HCT116 (cell line): Measurements from ENCODE around the gene NDUFS6.

Source experiments
- CEBPB ChIP-seq: IDR thresholded peaks from 2 replicates; pipeline ENCODE4 v1.6.1; 2012; ENCODE audit warnings: low read depth
- ELF1 ChIP-seq: IDR thresholded peaks from 2 replicates; pipeline ENCODE4 v1.6.1; 2012; ENCODE audit warnings: low read depth, borderline replicate concordance
- EZH2 ChIP-seq: fragments of 200-600 bp; sonication (generic); IDR thresholded peaks from 2 replicates; pipeline ENCODE4 v1.6.1; 2017; ENCODE audit warnings: antibody characterized with exemption, mixed run types
- EZH2phosphoT487 ChIP-seq: fragments of 200-600 bp; IDR thresholded peaks from 2 replicates; pipeline ENCODE4 v1.6.1; 2018; ENCODE audit warnings: antibody characterized with exemption, borderline replicate concordance
- POLR2A ChIP-seq: IDR thresholded peaks from 2 replicates; pipeline ENCODE4 v1.7.0; 2011; ENCODE audit warnings: borderline replicate concordance; ENCODE audit not compliant: insufficient read depth, insufficient read length; ENCODE audit errors: extremely low read depth
- POLR2AphosphoS5 ChIP-seq: IDR thresholded peaks from 2 replicates; pipeline ENCODE4 v1.6.1; 2011; ENCODE audit warnings: mild to moderate bottlenecking, low read depth, low read length, moderate library complexity
- SP1 ChIP-seq: IDR thresholded peaks from 2 replicates; pipeline ENCODE4 v1.6.1; 2012; ENCODE audit warnings: low read depth
- TCF7L2 ChIP-seq: IDR thresholded peaks from 2 replicates; pipeline ENCODE4 v1.7.0; 2011; ENCODE audit warnings: borderline replicate concordance, inconsistent platforms; ENCODE audit not compliant: insufficient read depth, insufficient read length; ENCODE audit errors: extremely low read depth
- YY1 ChIP-seq: IDR thresholded peaks from 2 replicates; pipeline ENCODE4 v1.6.1; 2011; ENCODE audit warnings: low read length, low read depth, moderate library complexity, mild to moderate bottlenecking; ENCODE audit not compliant: insufficient replicate concordance; ENCODE audit errors: extremely low read depth
- TF ChIP-seq, protein P1 (sequence below), 3 experiments: fragments of 200-600 bp in 1 of 3; sonication (generic) in 1 of 3; IDR thresholded peaks in 2 of 3; conservative IDR thresholded peaks in 1 of 3; 2 replicates each; pipeline ENCODE4 v1.5.1; 2012 to 2017; ENCODE audit warnings: low read depth in 2 of 3, low read length in 2 of 3, antibody characterized with exemption in 1 of 3, borderline replicate concordance in 1 of 3, control low read depth in 1 of 3, mild to moderate bottlenecking in 1 of 3, mixed read lengths in 1 of 3, mixed run types in 1 of 3, moderate library complexity in 1 of 3; ENCODE audit not compliant: insufficient read depth in 1 of 3
- TF ChIP-seq, protein P2 (sequence below): IDR thresholded peaks from 2 replicates; pipeline ENCODE4 v1.6.1; 2011; ENCODE audit warnings: mild to moderate bottlenecking, low read length, moderate library complexity; ENCODE audit not compliant: insufficient replicate concordance; ENCODE audit errors: extremely low read depth
- TF ChIP-seq, protein P3 (sequence below): IDR thresholded peaks from 2 replicates; pipeline ENCODE4 v1.6.1; 2012; ENCODE audit warnings: low read depth
- TF ChIP-seq, protein P4 (sequence below): IDR thresholded peaks from 2 replicates; pipeline ENCODE4 v1.6.1; 2012
- TF ChIP-seq, protein P5 (sequence below): IDR thresholded peaks from 2 replicates; pipeline ENCODE4 v1.6.1; 2012

DNA sequence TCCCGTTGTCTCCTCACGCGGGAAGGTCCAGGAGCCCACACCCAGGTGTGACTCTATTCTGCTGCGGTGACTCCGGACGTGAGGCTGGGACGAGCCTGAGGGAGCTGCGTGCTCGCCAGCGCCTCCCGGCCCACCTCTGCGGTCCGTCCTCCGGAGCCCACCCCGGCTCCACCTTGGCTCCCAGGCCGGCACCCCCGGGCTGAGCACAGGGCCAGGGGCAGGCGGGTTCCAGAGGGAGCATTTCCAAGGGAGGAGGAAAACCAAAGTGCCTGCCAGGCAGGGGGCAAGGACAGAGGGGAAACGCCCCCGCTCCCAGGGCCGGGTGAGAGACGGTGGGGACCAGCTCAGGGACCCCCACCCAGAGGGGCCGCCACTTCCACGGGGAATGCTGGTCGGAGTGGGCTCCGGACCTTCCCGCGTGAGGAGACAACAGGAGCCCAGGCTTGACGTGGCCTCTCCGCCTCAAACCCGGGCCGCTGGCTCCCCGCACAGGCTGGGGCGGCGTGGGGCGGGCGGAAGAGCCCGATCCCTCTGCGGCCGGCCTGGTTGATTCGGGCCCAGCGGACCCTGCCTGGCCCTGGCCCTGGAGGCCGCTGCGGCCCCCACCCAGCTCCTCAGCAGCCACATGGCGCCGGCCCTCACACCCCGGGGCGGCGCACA is 55.5 kb downstream of the NDUFS6 start:
- TF ChIP-seq, protein P1, sequence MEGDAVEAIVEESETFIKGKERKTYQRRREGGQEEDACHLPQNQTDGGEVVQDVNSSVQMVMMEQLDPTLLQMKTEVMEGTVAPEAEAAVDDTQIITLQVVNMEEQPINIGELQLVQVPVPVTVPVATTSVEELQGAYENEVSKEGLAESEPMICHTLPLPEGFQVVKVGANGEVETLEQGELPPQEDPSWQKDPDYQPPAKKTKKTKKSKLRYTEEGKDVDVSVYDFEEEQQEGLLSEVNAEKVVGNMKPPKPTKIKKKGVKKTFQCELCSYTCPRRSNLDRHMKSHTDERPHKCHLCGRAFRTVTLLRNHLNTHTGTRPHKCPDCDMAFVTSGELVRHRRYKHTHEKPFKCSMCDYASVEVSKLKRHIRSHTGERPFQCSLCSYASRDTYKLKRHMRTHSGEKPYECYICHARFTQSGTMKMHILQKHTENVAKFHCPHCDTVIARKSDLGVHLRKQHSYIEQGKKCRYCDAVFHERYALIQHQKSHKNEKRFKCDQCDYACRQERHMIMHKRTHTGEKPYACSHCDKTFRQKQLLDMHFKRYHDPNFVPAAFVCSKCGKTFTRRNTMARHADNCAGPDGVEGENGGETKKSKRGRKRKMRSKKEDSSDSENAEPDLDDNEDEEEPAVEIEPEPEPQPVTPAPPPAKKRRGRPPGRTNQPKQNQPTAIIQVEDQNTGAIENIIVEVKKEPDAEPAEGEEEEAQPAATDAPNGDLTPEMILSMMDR (IDR thresholded peaks at IDR 0.05 in 2 of 3, conservative IDR thresholded peaks at IDR 0.05 in 1 of 3; ENCODE audit: borderline replicate concordance in 1 of 3, insufficient read depth in 1 of 3, low read depth in 2 of 3, low read length in 2 of 3), result no peak
- no peak for TF ChIP-seq TCF7L2
- TF ChIP-seq CEBPB, result no peak
- TF ChIP-seq YY1, result no peak
- TF ChIP-seq, protein P2, sequence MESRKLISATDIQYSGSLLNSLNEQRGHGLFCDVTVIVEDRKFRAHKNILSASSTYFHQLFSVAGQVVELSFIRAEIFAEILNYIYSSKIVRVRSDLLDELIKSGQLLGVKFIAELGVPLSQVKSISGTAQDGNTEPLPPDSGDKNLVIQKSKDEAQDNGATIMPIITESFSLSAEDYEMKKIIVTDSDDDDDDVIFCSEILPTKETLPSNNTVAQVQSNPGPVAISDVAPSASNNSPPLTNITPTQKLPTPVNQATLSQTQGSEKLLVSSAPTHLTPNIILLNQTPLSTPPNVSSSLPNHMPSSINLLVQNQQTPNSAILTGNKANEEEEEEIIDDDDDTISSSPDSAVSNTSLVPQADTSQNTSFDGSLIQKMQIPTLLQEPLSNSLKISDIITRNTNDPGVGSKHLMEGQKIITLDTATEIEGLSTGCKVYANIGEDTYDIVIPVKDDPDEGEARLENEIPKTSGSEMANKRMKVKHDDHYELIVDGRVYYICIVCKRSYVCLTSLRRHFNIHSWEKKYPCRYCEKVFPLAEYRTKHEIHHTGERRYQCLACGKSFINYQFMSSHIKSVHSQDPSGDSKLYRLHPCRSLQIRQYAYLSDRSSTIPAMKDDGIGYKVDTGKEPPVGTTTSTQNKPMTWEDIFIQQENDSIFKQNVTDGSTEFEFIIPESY, result no peak
- TF ChIP-seq ELF1, result no peak
- no peak for TF ChIP-seq POLR2A
- TF ChIP-seq POLR2AphosphoS5, result no peak
- TF ChIP-seq EZH2, result no peak
- TF ChIP-seq, protein P3, sequence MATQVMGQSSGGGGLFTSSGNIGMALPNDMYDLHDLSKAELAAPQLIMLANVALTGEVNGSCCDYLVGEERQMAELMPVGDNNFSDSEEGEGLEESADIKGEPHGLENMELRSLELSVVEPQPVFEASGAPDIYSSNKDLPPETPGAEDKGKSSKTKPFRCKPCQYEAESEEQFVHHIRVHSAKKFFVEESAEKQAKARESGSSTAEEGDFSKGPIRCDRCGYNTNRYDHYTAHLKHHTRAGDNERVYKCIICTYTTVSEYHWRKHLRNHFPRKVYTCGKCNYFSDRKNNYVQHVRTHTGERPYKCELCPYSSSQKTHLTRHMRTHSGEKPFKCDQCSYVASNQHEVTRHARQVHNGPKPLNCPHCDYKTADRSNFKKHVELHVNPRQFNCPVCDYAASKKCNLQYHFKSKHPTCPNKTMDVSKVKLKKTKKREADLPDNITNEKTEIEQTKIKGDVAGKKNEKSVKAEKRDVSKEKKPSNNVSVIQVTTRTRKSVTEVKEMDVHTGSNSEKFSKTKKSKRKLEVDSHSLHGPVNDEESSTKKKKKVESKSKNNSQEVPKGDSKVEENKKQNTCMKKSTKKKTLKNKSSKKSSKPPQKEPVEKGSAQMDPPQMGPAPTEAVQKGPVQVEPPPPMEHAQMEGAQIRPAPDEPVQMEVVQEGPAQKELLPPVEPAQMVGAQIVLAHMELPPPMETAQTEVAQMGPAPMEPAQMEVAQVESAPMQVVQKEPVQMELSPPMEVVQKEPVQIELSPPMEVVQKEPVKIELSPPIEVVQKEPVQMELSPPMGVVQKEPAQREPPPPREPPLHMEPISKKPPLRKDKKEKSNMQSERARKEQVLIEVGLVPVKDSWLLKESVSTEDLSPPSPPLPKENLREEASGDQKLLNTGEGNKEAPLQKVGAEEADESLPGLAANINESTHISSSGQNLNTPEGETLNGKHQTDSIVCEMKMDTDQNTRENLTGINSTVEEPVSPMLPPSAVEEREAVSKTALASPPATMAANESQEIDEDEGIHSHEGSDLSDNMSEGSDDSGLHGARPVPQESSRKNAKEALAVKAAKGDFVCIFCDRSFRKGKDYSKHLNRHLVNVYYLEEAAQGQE, result no peak
- no peak for TF ChIP-seq EZH2phosphoT487
- no peak for TF ChIP-seq SP1
- TF ChIP-seq, protein P4, sequence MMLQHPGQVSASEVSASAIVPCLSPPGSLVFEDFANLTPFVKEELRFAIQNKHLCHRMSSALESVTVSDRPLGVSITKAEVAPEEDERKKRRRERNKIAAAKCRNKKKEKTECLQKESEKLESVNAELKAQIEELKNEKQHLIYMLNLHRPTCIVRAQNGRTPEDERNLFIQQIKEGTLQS, result no peak
- TF ChIP-seq, protein P5, sequence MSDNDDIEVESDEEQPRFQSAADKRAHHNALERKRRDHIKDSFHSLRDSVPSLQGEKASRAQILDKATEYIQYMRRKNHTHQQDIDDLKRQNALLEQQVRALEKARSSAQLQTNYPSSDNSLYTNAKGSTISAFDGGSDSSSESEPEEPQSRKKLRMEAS, result no peak
